ENCODE measurements around the gene DOC2A.

DNA sequence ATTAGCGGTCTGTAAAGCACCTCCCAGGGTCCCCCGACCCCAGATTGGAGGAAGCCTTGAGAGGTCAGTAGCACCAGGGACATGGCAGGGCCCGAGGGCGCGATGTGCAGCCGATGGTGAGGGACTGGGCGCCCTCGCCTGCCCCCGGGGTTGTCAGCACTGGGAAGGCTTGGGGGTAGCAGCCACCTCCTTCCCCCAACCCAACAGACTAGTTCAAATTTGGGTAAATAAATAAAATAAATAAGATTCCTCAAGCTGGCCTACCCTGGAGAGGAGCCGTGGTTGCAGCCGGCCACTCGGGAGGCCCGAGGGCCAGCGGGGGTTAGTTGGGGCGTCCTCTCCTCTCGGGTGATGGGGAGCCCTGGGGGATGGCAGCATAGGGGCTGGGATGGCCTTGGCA, 13.6 kb upstream of the DOC2A start:
- no peak for TF ChIP-seq EP300 (IDR thresholded peaks at IDR 0.05; ENCODE audit: low read depth)
- TF ChIP-seq, protein P1, sequence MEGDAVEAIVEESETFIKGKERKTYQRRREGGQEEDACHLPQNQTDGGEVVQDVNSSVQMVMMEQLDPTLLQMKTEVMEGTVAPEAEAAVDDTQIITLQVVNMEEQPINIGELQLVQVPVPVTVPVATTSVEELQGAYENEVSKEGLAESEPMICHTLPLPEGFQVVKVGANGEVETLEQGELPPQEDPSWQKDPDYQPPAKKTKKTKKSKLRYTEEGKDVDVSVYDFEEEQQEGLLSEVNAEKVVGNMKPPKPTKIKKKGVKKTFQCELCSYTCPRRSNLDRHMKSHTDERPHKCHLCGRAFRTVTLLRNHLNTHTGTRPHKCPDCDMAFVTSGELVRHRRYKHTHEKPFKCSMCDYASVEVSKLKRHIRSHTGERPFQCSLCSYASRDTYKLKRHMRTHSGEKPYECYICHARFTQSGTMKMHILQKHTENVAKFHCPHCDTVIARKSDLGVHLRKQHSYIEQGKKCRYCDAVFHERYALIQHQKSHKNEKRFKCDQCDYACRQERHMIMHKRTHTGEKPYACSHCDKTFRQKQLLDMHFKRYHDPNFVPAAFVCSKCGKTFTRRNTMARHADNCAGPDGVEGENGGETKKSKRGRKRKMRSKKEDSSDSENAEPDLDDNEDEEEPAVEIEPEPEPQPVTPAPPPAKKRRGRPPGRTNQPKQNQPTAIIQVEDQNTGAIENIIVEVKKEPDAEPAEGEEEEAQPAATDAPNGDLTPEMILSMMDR (IDR thresholded peaks at IDR 0.05), result no peak
- no peak for TF ChIP-seq POLR2A (IDR thresholded peaks at IDR 0.05)
- no peak for TF ChIP-seq POLR2AphosphoS5 (IDR thresholded peaks at IDR 0.05)
